ENCODE measurements around the gene CORO2A.

DNA sequence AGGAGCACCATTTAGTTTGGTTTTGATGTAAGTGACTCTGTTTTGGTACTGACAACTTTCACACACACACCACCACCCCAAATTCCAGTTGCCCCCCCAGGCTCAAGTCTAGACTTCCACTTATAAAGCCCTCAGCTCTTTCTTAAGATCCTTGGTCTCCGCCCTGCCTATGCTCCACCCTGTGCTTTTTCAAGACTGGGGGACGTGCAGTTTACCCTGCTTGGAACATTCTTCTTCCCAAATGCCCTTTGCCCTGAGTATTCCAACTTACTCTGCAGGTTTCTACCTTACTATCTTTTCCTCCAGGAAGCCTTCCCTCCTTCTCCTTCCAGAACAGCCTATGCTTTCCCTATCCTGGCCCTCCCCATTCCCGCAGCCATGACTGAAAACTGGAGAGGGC, 72.0 kb downstream of the CORO2A start:
- TF ChIP-seq POLR2AphosphoS5 (IDR thresholded peaks at IDR 0.05; ENCODE audit: insufficient read depth in 1 of 2, low read depth in 1 of 2) = no peak
- TF ChIP-seq CTCF (IDR thresholded peaks at IDR 0.05) = no peak
- TF ChIP-seq POLR2A (IDR thresholded peaks at IDR 0.05) = no peak

Measured in vagina (tissue), 2 donors.